Activated T-helper 17 cell treated with anti-CD3 and anti-CD28 coated beads, Interleukin-2, amount 50 U/mL, for 72 hours (primary cell): ENCODE measurements around the gene UNC5CL. TPM values are rescaled to one million over a fixed set of nuclear protein-coding genes. Genes with fewer than 3 reads are reported as not detected.

Experiments
- ATAC-seq: fragments of 150-1000 bp; cut with Tn5 transposase; replicated peaks from 2 replicates; pipeline ENCODE4 v1.10.0; 2021; ENCODE audit warnings: mild to moderate bottlenecking, moderate library complexity
- H3K27ac Mint-ChIP-seq: one replicate; pipeline ENCODE4 v1.8.0; 2022; ENCODE audit warnings: mixed read lengths
- H3K27me3 Mint-ChIP-seq: one replicate; pipeline ENCODE4 v1.8.0; 2022; ENCODE audit warnings: mixed read lengths
- H3K36me3 Mint-ChIP-seq: one replicate; pipeline ENCODE4 v1.8.0; 2022; ENCODE audit warnings: low read depth, mild to moderate bottlenecking, mixed read lengths
- H3K4me1 Mint-ChIP-seq: one replicate; pipeline ENCODE4 v1.8.0; 2022; ENCODE audit warnings: mixed read lengths
- H3K4me3 Mint-ChIP-seq: one replicate; pipeline ENCODE4 v1.8.0; 2022; ENCODE audit warnings: mild to moderate bottlenecking, mixed read lengths
- H3K9me3 Mint-ChIP-seq: one replicate; pipeline ENCODE4 v1.8.0; 2022; ENCODE audit warnings: mixed read lengths
- total RNA-seq, 2 donors: library from RNA; stranded (reverse); gene quantifications; one replicate each; pipeline ENCODE4 v1.2.3, GENCODE V29; 2022

Gene UNC5CL
- total RNA-seq, 2 donors from 2014 or later = 2.9 to 6.7 TPM

GRCh38 chr6:40989204-40990169 is 49.5 kb downstream of the UNC5CL start:
- Mint-ChIP-seq H3K27me3 (peaks cover 35% of the 10 kb centered on the region), H3K9me3 (no peaks in the 10 kb centered on the region), H3K4me1 (no peaks in the 10 kb centered on the region), H3K36me3 (no peaks in the 10 kb centered on the region), H3K4me3 (no peak overlapping the region), H3K27ac (no peak overlapping the region)
- no peak for ATAC-seq

GRCh38 chr6:40988634-40989033 is 50.4 kb downstream of the UNC5CL start:
- Mint-ChIP-seq H3K36me3 (no peaks in the 10 kb centered on the region), H3K4me3 (no peak overlapping the region), H3K27ac (no peak overlapping the region), H3K9me3 (no peaks in the 10 kb centered on the region), H3K4me1 (no peaks in the 10 kb centered on the region), H3K27me3 (peaks cover 37% of the 10 kb centered on the region)
- no peak for ATAC-seq

GRCh38 chr6:40986921-40987819 is 51.9 kb downstream of the UNC5CL start:
- Mint-ChIP-seq H3K9me3 (no peaks in the 10 kb centered on the region), H3K4me1 (no peaks in the 10 kb centered on the region), H3K27me3 (peaks cover 42% of the 10 kb centered on the region), H3K4me3 (no peak overlapping the region), H3K27ac (no peak overlapping the region), H3K36me3 (no peaks in the 10 kb centered on the region)
- no peak for ATAC-seq

- no peaks in the 10 kb centered on the region for H3K9me3 Mint-ChIP-seq
- H3K4me3 Mint-ChIP-seq = no peak overlapping the region
- peaks cover 43% of the 10 kb centered on the region for H3K27me3 Mint-ChIP-seq
- ATAC-seq = no peak
- no peak overlapping the region for H3K27ac Mint-ChIP-seq
- no peaks in the 10 kb centered on the region for H3K36me3 Mint-ChIP-seq
- no peaks in the 10 kb centered on the region for H3K4me1 Mint-ChIP-seq
These were observed 52.7 kb downstream of the UNC5CL start for GRCh38 chr6:40986364-40986763.

GRCh38 chr6:40983752-40984151 is 55.3 kb downstream of the UNC5CL start:
- Mint-ChIP-seq H3K27ac (no peak overlapping the region), H3K4me3 (no peak overlapping the region), H3K27me3 (peaks cover 50% of the 10 kb centered on the region), H3K36me3 (no peaks in the 10 kb centered on the region), H3K4me1 (no peaks in the 10 kb centered on the region), H3K9me3 (no peaks in the 10 kb centered on the region)
- ATAC-seq = no peak

- Mint-ChIP-seq H3K9me3 (no peaks in the 10 kb centered on the region), H3K36me3 (no peaks in the 10 kb centered on the region), H3K27me3 (peaks cover 50% of the 10 kb centered on the region), H3K4me3 (no peak overlapping the region), H3K4me1 (no peaks in the 10 kb centered on the region), H3K27ac (no peak overlapping the region)
- ATAC-seq = no peak
These were observed 56.1 kb downstream of the UNC5CL start for GRCh38 chr6:40982917-40983316.

GRCh38 chr6:40978687-40979289 is 60.2 kb downstream of the UNC5CL start:
- peaks cover 4% of the 10 kb centered on the region for H3K9me3 Mint-ChIP-seq
- no peaks in the 10 kb centered on the region for H3K4me1 Mint-ChIP-seq
- peaks cover 71% of the 10 kb centered on the region for H3K27me3 Mint-ChIP-seq
- ATAC-seq = no peak
- no peak overlapping the region for H3K27ac Mint-ChIP-seq
- no peaks in the 10 kb centered on the region for H3K36me3 Mint-ChIP-seq
- H3K4me3 Mint-ChIP-seq = no peak overlapping the region

GRCh38 chr6:40977695-40978094 is 61.3 kb downstream of the UNC5CL start:
- Mint-ChIP-seq H3K4me1 (no peaks in the 10 kb centered on the region), H3K9me3 (peaks cover 4% of the 10 kb centered on the region), H3K4me3 (no peak overlapping the region), H3K27ac (no peak overlapping the region), H3K27me3 (peaks cover 65% of the 10 kb centered on the region), H3K36me3 (no peaks in the 10 kb centered on the region)
- ATAC-seq = no peak

GRCh38 chr6:40977085-40977484 is 61.9 kb downstream of the UNC5CL start:
- Mint-ChIP-seq H3K4me3 (no peak overlapping the region), H3K27ac (no peak overlapping the region), H3K27me3 (peaks cover 61% of the 10 kb centered on the region), H3K4me1 (no peaks in the 10 kb centered on the region), H3K9me3 (peaks cover 7% of the 10 kb centered on the region), H3K36me3 (no peaks in the 10 kb centered on the region)
- no peak for ATAC-seq

Other genes with a start within 250 kb of the UNC5CL start
- gene TSPO2, start 3.2 kb upstream of the UNC5CL start, total RNA-seq = not detected
- gene APOBEC2, start 14.0 kb upstream of the UNC5CL start, total RNA-seq = not detected
- 10 to 100 TPM; 31.8 to 41.2 TPM for gene OARD1, start 33.1 kb upstream of the UNC5CL start, total RNA-seq
- gene NFYA, start 33.8 kb upstream of the UNC5CL start, total RNA-seq = 10 to 100 TPM; 23.3 to 25.0 TPM
- gene TREML1, start 115.1 kb upstream of the UNC5CL start, total RNA-seq = not detected
- not detected for gene TREM2, start 123.9 kb upstream of the UNC5CL start, total RNA-seq
- 1 to 10 TPM; 3.3 to 6.2 TPM for gene TREML2, start 161.9 kb upstream of the UNC5CL start, total RNA-seq
- not detected for gene TREML4, start 189.1 kb upstream of the UNC5CL start, total RNA-seq
- 1 to 10 TPM in 1 of 2 donors, not detected in 1; 5.1 TPM for gene TREM1, start 247.5 kb upstream of the UNC5CL start, total RNA-seq